HG02840 (cell line): ENCODE data around the gene MAGOHB.
"Not testable (repeated sequence)": the region's sequence is repeated elsewhere in the genome, so short reads cannot be mapped to it uniquely, and the experiment has no call there.

Source experiments
- ATAC-seq: cut with Tn5 transposase; IDR thresholded peaks from one replicate; pipeline ENCODE4 v1.9.1; 2021; ENCODE audit warnings: mild to moderate bottlenecking, moderate library complexity, moderate number of reproducible peaks; ENCODE audit not compliant: unreplicated experiment, low FRiP score

MAGOHB gene

DNA sequence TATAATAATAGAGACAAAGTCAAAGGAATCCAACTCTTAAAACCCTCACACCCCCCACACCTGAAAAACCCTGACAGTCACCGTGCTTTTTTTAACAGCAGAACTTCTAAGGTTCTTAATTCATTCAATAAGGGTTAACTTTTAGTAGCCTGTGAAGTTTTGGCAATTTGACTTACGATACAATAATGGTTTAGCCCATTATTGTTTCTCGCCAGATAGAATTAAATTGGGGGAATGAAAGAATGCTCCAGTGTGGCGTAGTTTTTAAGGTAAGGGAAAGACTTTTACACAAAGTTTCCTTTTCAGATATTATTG lies 604 bp upstream of the MAGOHB start:
- ATAC-seq: no peak

DNA sequence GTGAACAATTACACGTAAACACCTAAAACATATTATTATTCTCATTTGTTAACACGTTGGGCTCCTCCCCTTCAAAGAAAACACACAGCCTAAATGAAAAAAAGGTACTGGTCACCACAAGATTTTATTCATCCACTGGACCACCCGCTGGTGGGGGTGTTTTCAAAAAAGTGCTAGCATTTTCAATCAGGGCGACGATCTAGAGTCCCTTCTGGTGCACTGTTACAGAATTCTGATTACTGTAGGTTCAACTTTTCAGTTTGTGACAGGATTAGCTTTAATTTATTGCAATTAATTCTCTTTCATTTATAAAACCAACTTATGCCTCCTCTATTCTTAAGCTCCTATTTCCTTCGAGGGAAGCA lies 443 bp downstream of the MAGOHB start:
- peak; percentile 13 for ATAC-seq

DNA sequence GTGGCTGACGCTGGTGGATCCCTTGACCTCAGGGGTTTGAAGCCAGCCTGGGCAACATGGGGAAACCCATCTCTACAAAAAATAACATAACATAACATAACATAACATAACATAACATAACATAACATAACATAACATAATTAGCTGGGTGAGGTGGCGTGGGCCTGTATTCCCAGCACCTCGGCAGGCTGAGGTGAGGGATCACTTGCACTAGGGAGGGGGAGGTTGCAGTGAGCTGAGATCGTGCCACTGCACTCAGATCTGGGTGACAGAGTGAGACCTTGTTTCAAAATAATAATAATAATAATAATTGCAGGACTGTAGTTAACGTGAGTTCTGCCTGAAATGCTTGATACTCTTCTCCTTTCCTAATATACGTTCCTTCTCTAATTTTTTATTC lies 1.3 kb downstream of the MAGOHB start:
- ATAC-seq: no peak

DNA sequence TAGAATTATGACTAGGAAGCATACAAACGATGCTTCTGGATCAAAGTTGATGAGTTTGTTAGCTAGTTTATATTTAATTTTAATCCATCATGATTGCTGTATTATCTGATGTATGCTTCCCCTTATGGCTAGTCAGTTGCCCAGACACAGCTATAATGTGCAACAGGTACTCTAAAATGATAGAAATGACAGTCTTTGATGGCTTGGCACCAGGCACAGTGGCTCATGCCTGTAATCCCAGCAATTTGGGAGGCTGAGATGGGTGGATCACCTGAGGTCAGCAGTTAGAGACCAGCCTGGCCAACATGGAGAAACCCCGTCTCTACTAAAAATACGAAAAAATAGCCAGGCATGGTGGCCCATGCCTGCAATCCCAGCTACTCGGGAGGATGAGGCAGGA lies 2.2 kb downstream of the MAGOHB start:
- ATAC-seq: not testable (repeated sequence)

DNA sequence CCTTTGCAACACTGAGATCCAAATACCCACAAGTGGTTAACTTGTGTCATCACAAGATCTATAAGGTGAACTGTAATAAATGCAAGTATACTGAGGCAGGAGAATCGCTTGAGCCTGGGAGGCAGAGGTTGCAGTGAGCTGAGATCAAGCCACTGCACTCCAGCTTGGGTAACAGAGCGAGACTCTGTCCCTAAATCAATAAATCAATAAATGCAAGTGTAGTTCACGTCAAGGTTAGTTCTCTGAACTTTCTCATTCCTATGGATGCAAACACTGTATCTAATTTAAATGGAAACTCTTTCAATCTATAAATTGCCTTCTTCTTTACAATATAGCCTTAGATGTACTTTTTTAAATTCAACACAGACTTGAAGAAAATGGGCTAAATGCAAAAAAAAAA lies 3.2 kb downstream of the MAGOHB start:
- ATAC-seq: no peak

DNA sequence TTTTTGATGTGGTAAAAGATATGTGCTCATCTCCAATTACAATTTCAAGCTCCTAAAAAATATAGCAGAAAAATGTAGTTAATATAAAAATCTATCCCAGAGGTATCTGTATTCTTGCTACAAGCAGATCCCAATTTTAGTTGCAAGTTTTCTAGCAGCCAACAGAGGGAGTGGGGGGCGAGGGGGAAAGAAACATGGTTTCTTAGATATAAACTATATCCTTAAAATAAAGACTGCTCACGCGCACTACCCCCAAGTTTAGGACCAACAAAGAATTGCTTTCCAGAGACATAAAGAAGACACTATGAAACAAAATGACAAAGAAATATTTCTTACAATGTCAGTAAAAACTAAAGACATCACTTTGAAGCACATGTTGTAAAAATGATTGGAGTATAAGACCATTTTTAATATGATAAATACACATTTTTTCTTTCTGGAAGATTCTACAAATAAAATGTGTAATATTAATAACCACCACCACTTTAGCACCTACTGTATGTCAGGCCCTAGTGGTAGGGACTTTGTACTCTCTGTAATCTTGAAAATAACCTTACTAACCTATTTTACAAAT lies 5.4 kb downstream of the MAGOHB start:
- no peak for ATAC-seq

GRCh38 chr12:10601860-10602259 lies 11.5 kb downstream of the MAGOHB start:
- no peak for ATAC-seq

DNA sequence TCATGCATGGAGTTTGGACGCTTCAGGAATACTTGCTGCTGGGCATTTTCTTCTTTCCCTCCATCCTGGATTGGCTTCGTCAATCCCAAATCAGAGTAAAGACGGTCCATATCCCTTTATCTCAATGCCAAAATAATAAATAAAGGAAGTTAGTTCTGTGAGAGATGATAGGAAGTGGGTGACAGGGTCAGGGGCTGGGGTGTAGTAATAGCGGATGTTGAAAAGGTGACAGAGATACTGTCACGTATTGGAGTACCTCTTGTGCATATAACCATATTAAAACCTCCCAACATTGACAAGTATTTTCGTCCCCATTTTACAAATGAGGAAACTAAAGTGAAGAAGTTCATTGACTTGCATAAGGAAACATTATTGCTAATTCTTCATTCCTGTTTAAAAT lies 12.4 kb downstream of the MAGOHB start:
- no peak for ATAC-seq

DNA sequence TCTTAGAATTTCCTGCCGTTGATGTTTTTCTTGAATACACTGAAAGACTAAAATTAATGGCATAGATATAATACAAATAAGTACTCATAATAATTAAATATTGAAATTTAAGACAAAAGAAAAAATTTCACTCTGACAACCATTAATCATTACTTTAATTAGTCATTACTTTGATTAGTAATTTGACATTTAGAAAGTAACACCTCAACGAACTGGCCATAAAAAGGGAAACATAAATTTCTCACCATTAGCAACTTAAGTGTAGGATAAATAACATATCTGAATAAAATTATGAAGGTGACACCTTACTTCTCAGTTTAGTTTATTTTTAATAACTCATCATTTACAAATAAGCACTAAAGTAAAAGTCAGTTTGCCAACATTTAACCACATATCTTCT lies 17.5 kb downstream of the MAGOHB start:
- ATAC-seq: no peak

DNA sequence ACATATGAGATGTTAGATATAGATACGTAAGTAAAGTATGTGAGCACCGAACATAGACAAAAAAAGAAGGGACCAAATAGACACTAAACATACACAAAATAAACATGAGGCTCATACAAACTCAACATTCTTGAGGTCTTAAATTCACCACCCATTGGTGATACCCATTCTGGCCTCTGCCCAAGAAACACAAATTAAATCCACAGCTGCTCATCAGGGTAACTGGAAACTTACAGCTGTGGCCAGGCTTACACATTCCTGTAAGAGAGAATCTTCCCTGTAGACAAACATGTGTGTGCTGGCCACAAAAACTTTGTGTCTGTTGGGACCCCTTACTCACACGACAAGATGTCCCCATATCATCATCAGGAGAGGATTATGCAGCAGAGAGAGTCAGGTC lies 22.4 kb downstream of the MAGOHB start:
- no peak for ATAC-seq

GRCh38 chr12:10584415-10584814 lies 29.0 kb downstream of the MAGOHB start:
- ATAC-seq: no peak

GRCh38 chr12:10582704-10583103 lies 30.7 kb downstream of the MAGOHB start:
- ATAC-seq: no peak

DNA sequence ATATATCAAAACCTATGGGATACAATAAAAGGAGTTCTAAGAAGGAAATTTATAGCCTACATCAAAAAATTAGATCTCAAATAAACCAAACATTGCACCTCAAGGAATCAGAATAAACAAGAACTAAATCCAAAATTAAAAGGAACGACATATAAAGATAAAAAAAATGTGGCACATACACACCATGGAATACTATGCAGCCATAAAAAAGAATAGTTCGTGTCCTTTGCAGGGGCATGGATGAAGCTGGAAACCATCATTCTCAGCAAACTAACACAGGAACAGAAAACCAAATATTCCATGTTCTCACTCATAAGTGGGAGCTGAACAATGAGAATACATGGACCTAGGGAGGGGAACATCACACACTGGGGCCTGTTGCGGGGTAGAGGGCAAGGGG lies 31.3 kb downstream of the MAGOHB start:
- not testable (repeated sequence) for ATAC-seq

- ATAC-seq: no peak
Measured at GRCh38 chr12:10574307-10574706, 39.1 kb downstream of the MAGOHB start.

DNA sequence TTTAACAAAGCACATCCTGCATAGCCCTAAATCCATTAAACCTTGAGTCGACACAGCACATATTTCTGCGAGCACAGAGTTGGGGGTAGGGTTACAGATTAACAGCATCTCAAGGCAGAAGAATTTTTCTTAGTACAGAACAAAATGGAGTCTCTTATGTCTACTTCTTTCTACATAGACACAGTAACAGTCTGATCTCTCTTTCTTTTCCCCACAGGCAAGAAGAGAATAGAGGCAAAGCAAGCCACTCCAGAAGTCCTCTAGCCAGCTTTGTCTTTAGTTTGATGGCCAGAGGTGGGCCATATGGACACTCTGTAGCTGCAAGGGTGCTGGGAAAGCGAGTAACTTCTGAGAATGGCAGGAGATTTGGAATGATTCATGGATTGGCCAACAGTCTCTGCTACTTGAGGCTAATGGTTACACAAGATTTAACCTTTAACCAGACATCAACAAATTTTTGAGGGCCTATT lies 41.4 kb downstream of the MAGOHB start:
- ATAC-seq: not testable (repeated sequence)

GRCh38 chr12:10571141-10571540 lies 42.3 kb downstream of the MAGOHB start:
- ATAC-seq: no peak

GRCh38 chr12:10567813-10568212 lies 45.6 kb downstream of the MAGOHB start:
- ATAC-seq: no peak

GRCh38 chr12:10563966-10564365 lies 49.4 kb downstream of the MAGOHB start:
- ATAC-seq: no peak

GRCh38 chr12:10563002-10563401 lies 50.4 kb downstream of the MAGOHB start:
- no peak for ATAC-seq

- ATAC-seq: no peak
Measured at GRCh38 chr12:10562306-10562933, 51.0 kb downstream of the MAGOHB start.

GRCh38 chr12:10559244-10559643 lies 54.2 kb downstream of the MAGOHB start:
- ATAC-seq: no peak

DNA sequence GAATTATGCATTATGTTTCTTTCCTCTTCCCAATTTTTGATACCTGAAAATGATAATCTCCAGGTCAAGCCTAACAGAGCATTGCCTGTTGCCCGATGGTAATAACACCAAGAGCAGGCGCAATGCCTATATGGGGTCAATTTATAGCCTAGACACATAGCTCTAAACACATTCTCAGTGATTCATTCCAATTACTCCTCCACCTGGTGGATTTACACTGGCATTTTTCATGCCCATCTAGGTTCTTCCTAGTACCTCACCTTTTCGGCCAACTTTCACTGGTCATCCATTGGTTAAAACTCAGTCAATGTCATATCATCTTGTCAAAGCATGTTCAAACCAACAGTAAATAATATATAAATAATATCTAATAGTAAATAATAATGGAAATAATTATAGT lies 54.6 kb downstream of the MAGOHB start:
- no peak for ATAC-seq

DNA sequence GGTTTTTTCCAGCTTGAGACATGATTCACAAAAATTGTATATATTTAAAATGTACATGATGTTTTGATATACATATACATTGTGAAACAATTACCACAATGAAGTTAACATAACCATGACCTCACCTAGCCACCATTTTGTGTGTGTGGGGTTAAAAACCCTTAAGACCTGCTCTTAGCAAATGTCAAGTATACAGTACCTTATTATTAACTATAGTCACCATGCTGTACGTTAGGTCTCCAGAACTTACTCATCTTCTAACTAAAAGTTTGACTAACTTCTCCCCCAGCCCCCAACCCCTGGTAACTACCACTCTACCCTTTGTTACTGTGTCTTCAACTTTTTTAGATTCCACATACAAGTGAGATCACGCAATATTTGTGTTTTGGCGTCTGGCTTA lies 55.1 kb downstream of the MAGOHB start:
- no peak for ATAC-seq
